Brain microvascular endothelial cell (primary cell): ENCODE measurements around the gene SH2B2.
A peak's percentile ranks its signal among the peaks of the same experiment; 100 is the strongest.

Source experiments
- DNase-seq: peaks from one replicate; pipeline ENCODE4 v3.0.0-alpha.2; 2020
- H3K27ac ChIP-seq: fragments of 250-450 bp; sonication (Bioruptor Pico); 2 replicates; pipeline ENCODE4 v1.5.1; 2020; ENCODE audit warnings: mild to moderate bottlenecking, moderate library complexity
- H3K27me3 ChIP-seq: fragments of 250-450 bp; sonication (Bioruptor Pico); replicated peaks from 2 replicates; pipeline ENCODE4 v1.5.1; 2020; ENCODE audit warnings: mild to moderate bottlenecking
- H3K36me3 ChIP-seq: fragments of 250-450 bp; sonication (Bioruptor Pico); replicated peaks from 2 replicates; pipeline ENCODE4 v1.5.1; 2020; ENCODE audit warnings: mild to moderate bottlenecking
- H3K4me3 ChIP-seq: 2 replicates; pipeline ENCODE4 v1.5.1; 2011; ENCODE audit warnings: low read depth, mild to moderate bottlenecking, control low read depth, low read length, moderate library complexity
- CTCF ChIP-seq: IDR thresholded peaks from 2 replicates; pipeline ENCODE4 v1.5.1; 2011; ENCODE audit warnings: low read depth, mild to moderate bottlenecking, moderate library complexity, low read length, control low read depth, inconsistent platforms; ENCODE audit errors: missing control alignments
- in situ Hi-C: cut with HindIII; loops from 2 replicates; pipeline ENCODE4 v1.10.0; 2017; ENCODE audit warnings: low sequenced_read_pairs, low pct_ligation_motif_present

Gene SH2B2

GRCh38 chr7:102270178-102270887 is 16.3 kb upstream of the SH2B2 start:
- H3K4me3 ChIP-seq = no peak overlapping the region
- in situ Hi-C loops = no loop called here
- H3K36me3 ChIP-seq = no peaks in the 10 kb centered on the region
- TF ChIP-seq CTCF = no peak
- no peak overlapping the region for H3K27ac ChIP-seq
- DNase-seq = no peak
- H3K27me3 ChIP-seq = no peaks in the 10 kb centered on the region

GRCh38 chr7:102271158-102271798 is 15.4 kb upstream of the SH2B2 start:
- no peak for TF ChIP-seq CTCF
- in situ Hi-C loops = no loop called here
- Histone ChIP-seq H3K36me3 (no peaks in the 10 kb centered on the region), H3K4me3 (no peak overlapping the region), H3K27me3 (no peaks in the 10 kb centered on the region), H3K27ac (no peak overlapping the region)
- DNase-seq = no peak

GRCh38 chr7:102272075-102272916 is 14.4 kb upstream of the SH2B2 start:
- no peaks in the 10 kb centered on the region for H3K36me3 ChIP-seq
- no peak overlapping the region for H3K4me3 ChIP-seq
- peak; percentile 95 for TF ChIP-seq CTCF
- in situ Hi-C loops = no loop called here
- no peaks in the 10 kb centered on the region for H3K27me3 ChIP-seq
- H3K27ac ChIP-seq = no peak overlapping the region
- DNase-seq = peak; percentile 48

DNA sequence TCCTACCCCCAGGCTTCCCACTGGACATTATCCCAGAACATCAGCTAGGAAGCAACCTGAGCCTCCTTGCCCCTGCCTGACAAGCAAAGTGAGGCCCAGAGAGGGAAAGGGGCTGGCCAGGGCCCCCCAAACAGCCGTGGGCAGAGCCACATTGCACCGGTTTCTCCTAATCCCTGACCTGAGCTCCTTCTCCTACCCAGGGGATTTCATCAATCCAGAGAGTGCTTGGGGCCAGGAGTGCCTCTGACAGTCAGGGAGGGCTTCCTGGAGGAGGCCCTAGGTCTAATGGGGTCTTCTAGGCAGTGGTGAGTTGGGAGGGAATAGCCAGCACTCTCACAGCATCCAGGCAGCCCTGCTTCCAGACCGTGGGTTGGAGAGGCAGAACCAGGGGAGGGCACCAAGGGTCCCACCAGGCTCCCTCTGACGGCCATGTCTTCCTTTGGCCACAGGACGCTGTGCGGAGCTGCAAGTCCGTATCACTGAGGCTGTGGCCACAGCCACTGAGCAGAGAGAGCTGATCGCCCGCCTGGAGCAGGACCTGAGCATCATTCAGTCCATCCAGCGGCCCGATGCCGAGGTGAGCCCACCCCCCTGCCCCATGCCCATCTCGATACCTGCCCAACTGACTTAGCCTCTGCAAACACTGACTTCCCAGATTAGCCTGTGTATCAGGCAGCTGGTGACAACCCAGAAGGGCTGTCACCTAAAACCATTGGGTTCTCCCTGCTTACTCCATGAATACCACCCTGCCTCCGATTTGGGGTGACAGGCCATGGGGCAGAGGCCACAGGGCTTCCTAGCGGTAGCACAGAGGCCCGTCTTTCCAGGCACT is 13.5 kb upstream of the SH2B2 start:
- H3K27ac ChIP-seq = no peak overlapping the region
- no peak for TF ChIP-seq CTCF
- in situ Hi-C loops = no loop called here

More for the DNA sequence above, 13.5 kb upstream of the SH2B2 start:
- Histone ChIP-seq H3K4me3 (no peak overlapping the region), H3K36me3 (no peaks in the 10 kb centered on the region), H3K27me3 (no peaks in the 10 kb centered on the region)
- no peak for DNase-seq
